ENCODE results near the gene MCF2L.
"Not testable (repeated sequence)": the region's sequence is repeated elsewhere in the genome, so short reads cannot be mapped to it uniquely, and the experiment has no call there.

MCF2L gene

GRCh38 chr13:113102727-113103126 is 133.7 kb downstream of the MCF2L start:
- no peak for DNase-seq
- Histone ChIP-seq H3K27me3 (replicated peaks) (peaks cover 12% of the 10 kb centered on the region), H3K4me3 (ENCODE audit: low read depth, low read length) (no peak overlapping the region), H3K27ac (no peak overlapping the region), H3K36me3 (replicated peaks) (no peaks in the 10 kb centered on the region)
- in situ Hi-C loops (cut with HindIII; ENCODE audit: low pct_ligation_motif_present, low sequenced_read_pairs) = no loop called here
- no peak for TF ChIP-seq CTCF (IDR thresholded peaks at IDR 0.05; ENCODE audit: low read depth, low read length, missing control alignments)

GRCh38 chr13:113103646-113104045 is 134.6 kb downstream of the MCF2L start:
- Histone ChIP-seq H3K36me3 (replicated peaks) (no peaks in the 10 kb centered on the region), H3K4me3 (ENCODE audit: low read depth, low read length) (no peak overlapping the region), H3K27ac (no peak overlapping the region), H3K27me3 (replicated peaks) (peaks cover 7% of the 10 kb centered on the region)
- TF ChIP-seq CTCF (IDR thresholded peaks at IDR 0.05; ENCODE audit: low read depth, low read length, missing control alignments) = no peak
- no peak for DNase-seq
- in situ Hi-C loops (cut with HindIII; ENCODE audit: low pct_ligation_motif_present, low sequenced_read_pairs) = no loop called here

- Histone ChIP-seq H3K27ac (no peak within 1 kb of the TSS), H3K4me3 (ENCODE audit: low read depth, low read length) (no peak within 1 kb of the TSS), H3K36me3 (replicated peaks) (no peaks in the 10 kb centered on the region), H3K27me3 (replicated peaks) (peaks cover 12% of the 10 kb centered on the region)
- in situ Hi-C loops (cut with HindIII; ENCODE audit: low pct_ligation_motif_present, low sequenced_read_pairs) = no loop called here
- no peak for DNase-seq
- no peak for TF ChIP-seq CTCF (IDR thresholded peaks at IDR 0.05; ENCODE audit: low read depth, low read length, missing control alignments)
Measured at GRCh38 chr13:113105032-113105920, 136.3 kb downstream of the MCF2L start, which contains the start of gene F7. Gene F7, plus strand, starts transcription at chr13:113105791. Its CDS starts 51 bp downstream, at chr13:113105842.

- H3K27me3 ChIP-seq (replicated peaks) = peaks cover 19% of the 10 kb centered on the region
- no peak for TF ChIP-seq CTCF (IDR thresholded peaks at IDR 0.05; ENCODE audit: low read depth, low read length, missing control alignments)
- no peak overlapping the region for H3K27ac ChIP-seq
- no peak for DNase-seq
- in situ Hi-C loops (cut with HindIII; ENCODE audit: low pct_ligation_motif_present, low sequenced_read_pairs) = no loop called here
- H3K36me3 ChIP-seq (replicated peaks) = no peaks in the 10 kb centered on the region
- H3K4me3 ChIP-seq (ENCODE audit: low read depth, low read length) = no peak overlapping the region
Measured at GRCh38 chr13:113105921-113106452, 137.0 kb downstream of the MCF2L start.

- H3K27me3 ChIP-seq (replicated peaks) = peaks cover 20% of the 10 kb centered on the region
- in situ Hi-C loops (cut with HindIII; ENCODE audit: low pct_ligation_motif_present, low sequenced_read_pairs) = no loop called here
- H3K36me3 ChIP-seq (replicated peaks) = no peaks in the 10 kb centered on the region
- no peak overlapping the region for H3K4me3 ChIP-seq (ENCODE audit: low read depth, low read length)
- no peak overlapping the region for H3K27ac ChIP-seq
- DNase-seq = no peak
- TF ChIP-seq CTCF (IDR thresholded peaks at IDR 0.05; ENCODE audit: low read depth, low read length, missing control alignments) = no peak
Measured at GRCh38 chr13:113106711-113107351, 137.8 kb downstream of the MCF2L start.

- H3K27me3 ChIP-seq (replicated peaks) = peaks cover 20% of the 10 kb centered on the region
- H3K4me3 ChIP-seq (ENCODE audit: low read depth, low read length); H3K27ac ChIP-seq; in situ Hi-C loops (cut with HindIII; ENCODE audit: low pct_ligation_motif_present, low sequenced_read_pairs); H3K36me3 ChIP-seq (replicated peaks); DNase-seq: not testable (repeated sequence)
Measured at GRCh38 chr13:113108521-113108920, 139.5 kb downstream of the MCF2L start.

Data from brain microvascular endothelial cell (primary cell).